Testis (tissue), 2 donors: ENCODE data around the gene POMGNT1.
"Not testable (repeated sequence)": the region's sequence is repeated elsewhere in the genome, so short reads cannot be mapped to it uniquely, and the experiment has no call there.

Experiments
- CTCF ChIP-seq, 3 experiments: fragments of 450-650 bp in 2 of 3; fragments of 200-600 bp in 1 of 3; sonication (generic) in 1 of 3; IDR thresholded peaks; one replicate each; pipeline ENCODE4 v1.5.1; 2016 to 2019; ENCODE audit warnings: antibody characterized with exemption in 3 of 3, mild to moderate bottlenecking in 2 of 3, moderate library complexity in 1 of 3
- POLR2A ChIP-seq: fragments of 450-650 bp; IDR thresholded peaks from one replicate; pipeline ENCODE4 v1.6.1; 2017; ENCODE audit warnings: antibody characterized with exemption, mild to moderate bottlenecking, moderate library complexity

- TF ChIP-seq POLR2A; CTCF (IDR thresholded peaks at IDR 0.05): not testable (repeated sequence)
These were observed 33.0 kb upstream of the POMGNT1 start for GRCh38 chr1:46231231-46231630.
